NCI-H1417 (cell line): ENCODE measurements around the gene EPGN.

ENCODE experiments used
- DNase-seq, 3 experiments: peaks; one replicate each; lab custom pipeline; 2025; lab: John Stamatoyannopoulos, UW

EPGN gene

GRCh38 chr4:74309223-74309622, 953 bp downstream of the EPGN start:
- DNase-seq, result no peak

- DNase-seq, result peak; percentile 50 to 79 (median 79)
Measured at GRCh38 chr4:74311696-74312313, 3.5 kb downstream of the EPGN start.

- DNase-seq, result no peak
Measured at GRCh38 chr4:74314329-74314728, 6.1 kb downstream of the EPGN start.

GRCh38 chr4:74314944-74315343, 6.7 kb downstream of the EPGN start:
- no peak for DNase-seq

GRCh38 chr4:74315376-74315775, 7.1 kb downstream of the EPGN start:
- DNase-seq, result no peak

GRCh38 chr4:74316397-74316796, 8.1 kb downstream of the EPGN start:
- DNase-seq, result no peak

- DNase-seq, result no peak
Measured at GRCh38 chr4:74317616-74318246, 9.5 kb downstream of the EPGN start.

GRCh38 chr4:74318276-74318675, 10.0 kb downstream of the EPGN start:
- DNase-seq, result no peak

GRCh38 chr4:74319470-74319869, 11.2 kb downstream of the EPGN start:
- no peak for DNase-seq

- peak; percentile 52 to 78 (median 53) for DNase-seq
Measured at GRCh38 chr4:74320559-74321118, 12.4 kb downstream of the EPGN start.

- no peak for DNase-seq
Measured at GRCh38 chr4:74322301-74322700, 14.0 kb downstream of the EPGN start.

GRCh38 chr4:74323663-74324062, 15.4 kb downstream of the EPGN start:
- no peak for DNase-seq

GRCh38 chr4:74324262-74324661, 16.0 kb downstream of the EPGN start:
- no peak for DNase-seq

GRCh38 chr4:74325886-74326285, 17.6 kb downstream of the EPGN start:
- no peak for DNase-seq

GRCh38 chr4:74327762-74328161, 19.5 kb downstream of the EPGN start:
- DNase-seq, result no peak

GRCh38 chr4:74328501-74328900, 20.2 kb downstream of the EPGN start:
- no peak for DNase-seq

GRCh38 chr4:74329307-74329706, 21.0 kb downstream of the EPGN start:
- no peak for DNase-seq

GRCh38 chr4:74330295-74330750, 22.1 kb downstream of the EPGN start:
- no peak for DNase-seq

GRCh38 chr4:74331252-74331651, 23.0 kb downstream of the EPGN start:
- DNase-seq, result no peak

- DNase-seq, result no peak
Measured at GRCh38 chr4:74331944-74332343, 23.7 kb downstream of the EPGN start.

- no peak for DNase-seq
Measured at GRCh38 chr4:74334636-74335035, 26.4 kb downstream of the EPGN start.

- no peak for DNase-seq
Measured at GRCh38 chr4:74335341-74336021, 27.2 kb downstream of the EPGN start.

GRCh38 chr4:74338792-74339333, 30.6 kb downstream of the EPGN start:
- DNase-seq, result no peak
